Thoracic aorta (tissue), 2 donors: ENCODE measurements around the gene PFKP. TPM values are rescaled to one million over a fixed set of nuclear protein-coding genes. Genes with fewer than 3 reads are reported as not detected.

Experiments
- ATAC-seq: fragments of 150-250 bp; one replicate; pipeline ENCODE4 v1.8.0; 2017; ENCODE audit warnings: low read depth; ENCODE audit not compliant: insufficient number of reproducible peaks, low FRiP score
- DNase-seq: peaks from one replicate; pipeline ENCODE4 v3.0.0-alpha.2; 2020; ENCODE audit warnings: low spot score
- H3K27ac ChIP-seq, 2 donors: fragments of 200-600 bp; sonication (generic); 1 replicate in 1 of 2; 2 replicates in 1 of 2; pipeline ENCODE4 v1.5.1; 2016; ENCODE audit warnings: mild to moderate bottlenecking in 2 of 2, moderate library complexity in 2 of 2
- H3K27me3 ChIP-seq: fragments of 200-600 bp; sonication (generic); replicated peaks from 2 replicates; pipeline ENCODE4 v1.6.0; 2016; ENCODE audit warnings: mild to moderate bottlenecking; ENCODE audit not compliant: insufficient read depth
- H3K36me3 ChIP-seq: fragments of 200-600 bp; sonication (generic); one replicate; pipeline ENCODE4 v1.5.1; 2016
- H3K4me1 ChIP-seq, 2 donors: fragments of 200-600 bp; sonication (generic); 1 replicate in 1 of 2; 2 replicates in 1 of 2; pipeline versions ENCODE4 v1.5.1 to v1.6.0; 2016; ENCODE audit warnings: low read depth in 2 of 2, mild to moderate bottlenecking in 1 of 2; ENCODE audit not compliant: control insufficient read depth in 1 of 2
- H3K4me3 ChIP-seq: fragments of 200-600 bp; sonication (generic); 2 replicates; pipeline ENCODE4 v1.5.1; 2016; ENCODE audit warnings: mild to moderate bottlenecking
- H3K9me3 ChIP-seq: fragments of 200-600 bp; sonication (generic); 2 replicates; pipeline ENCODE4 v1.5.1; 2016
- total RNA-seq, 2 donors: library from RNA; depleted of rRNA; stranded (reverse); fragments of >200 nt; gene quantifications; one replicate each; pipeline versions ENCODE4 v1.1.0 to v1.2.3, GENCODE V29; 2016
- TF ChIP-seq, protein P1 (sequence below): fragments of 200-600 bp; sonication (generic); IDR thresholded peaks from one replicate; pipeline ENCODE4 v1.5.1; 2019; ENCODE audit warnings: antibody characterized with exemption

The PFKP gene
- total RNA-seq, 2 donors from 2014 or later, result 91.4 to 153 TPM

DNA sequence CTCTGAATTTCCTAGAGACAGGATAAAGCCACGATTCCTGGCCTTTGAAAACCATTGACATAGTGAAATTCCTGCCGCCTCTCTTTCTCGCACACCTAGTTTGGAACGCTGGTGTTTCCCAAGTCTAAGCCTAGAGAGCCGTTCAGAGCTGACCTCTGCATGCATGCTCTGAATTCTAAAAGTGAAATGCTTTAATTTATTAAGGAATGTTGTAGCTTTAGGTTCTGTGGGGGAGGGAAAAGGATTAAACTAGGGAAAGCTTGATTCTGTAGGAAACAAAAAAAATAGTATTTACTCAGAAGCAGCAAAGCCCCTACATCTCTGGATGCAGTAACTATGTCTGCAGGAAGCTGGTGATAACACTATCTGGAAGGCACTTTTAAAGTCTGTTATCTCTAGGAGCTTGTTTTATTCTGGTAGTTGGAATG, 27.3 kb downstream of the PFKP start:
- TF ChIP-seq, protein P1, sequence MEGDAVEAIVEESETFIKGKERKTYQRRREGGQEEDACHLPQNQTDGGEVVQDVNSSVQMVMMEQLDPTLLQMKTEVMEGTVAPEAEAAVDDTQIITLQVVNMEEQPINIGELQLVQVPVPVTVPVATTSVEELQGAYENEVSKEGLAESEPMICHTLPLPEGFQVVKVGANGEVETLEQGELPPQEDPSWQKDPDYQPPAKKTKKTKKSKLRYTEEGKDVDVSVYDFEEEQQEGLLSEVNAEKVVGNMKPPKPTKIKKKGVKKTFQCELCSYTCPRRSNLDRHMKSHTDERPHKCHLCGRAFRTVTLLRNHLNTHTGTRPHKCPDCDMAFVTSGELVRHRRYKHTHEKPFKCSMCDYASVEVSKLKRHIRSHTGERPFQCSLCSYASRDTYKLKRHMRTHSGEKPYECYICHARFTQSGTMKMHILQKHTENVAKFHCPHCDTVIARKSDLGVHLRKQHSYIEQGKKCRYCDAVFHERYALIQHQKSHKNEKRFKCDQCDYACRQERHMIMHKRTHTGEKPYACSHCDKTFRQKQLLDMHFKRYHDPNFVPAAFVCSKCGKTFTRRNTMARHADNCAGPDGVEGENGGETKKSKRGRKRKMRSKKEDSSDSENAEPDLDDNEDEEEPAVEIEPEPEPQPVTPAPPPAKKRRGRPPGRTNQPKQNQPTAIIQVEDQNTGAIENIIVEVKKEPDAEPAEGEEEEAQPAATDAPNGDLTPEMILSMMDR, result no peak
- H3K4me3 ChIP-seq, result peak overlapping the region; percentile 51
- no peaks in the 10 kb centered on the region for H3K9me3 ChIP-seq
- ATAC-seq (no peak), DNase-seq (no peak)
- peaks cover 34 to 65% of the 10 kb centered on the region in 2 donors for H3K4me1 ChIP-seq
- H3K36me3 ChIP-seq, result no peaks in the 10 kb centered on the region
- H3K27ac ChIP-seq, result peak overlapping the region; percentile 65 to 91
- H3K27me3 ChIP-seq, result no peaks in the 10 kb centered on the region

DNA sequence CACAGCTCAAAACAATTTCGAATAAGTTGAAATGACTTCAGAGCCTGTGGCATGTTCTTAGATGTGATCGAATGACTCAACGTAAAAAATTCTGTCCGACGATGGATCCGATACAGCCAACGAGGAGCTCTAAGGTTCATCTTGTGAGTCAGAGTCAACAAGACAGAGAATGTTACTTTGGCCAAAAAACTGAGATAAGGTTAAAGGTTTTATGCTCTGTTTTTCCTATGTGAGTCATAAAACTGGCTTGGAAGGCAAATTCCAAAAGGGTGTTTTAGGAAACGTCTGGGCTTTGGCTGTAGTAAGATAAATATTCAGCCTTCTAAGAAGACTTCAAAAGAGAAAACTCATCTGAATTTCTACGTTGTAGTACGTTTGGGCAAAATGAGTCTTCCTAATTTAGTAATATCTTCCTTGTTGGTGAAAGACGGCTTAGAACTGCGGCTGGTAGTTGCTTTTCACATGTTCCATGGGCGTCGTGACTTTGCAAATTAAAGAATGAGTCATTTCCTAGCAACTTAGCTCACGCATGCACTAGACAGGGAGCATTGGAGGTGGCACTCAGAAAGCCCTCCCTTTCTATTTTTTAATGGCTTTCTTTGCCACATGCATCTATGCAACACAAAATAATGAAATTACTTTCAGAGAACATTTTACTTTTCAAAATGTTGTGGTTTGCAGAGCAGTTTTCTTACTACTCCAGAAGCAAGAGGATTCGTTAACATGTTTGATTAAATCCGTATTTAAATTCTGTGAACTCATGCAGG, 28.2 kb downstream of the PFKP start:
- H3K9me3 ChIP-seq, result no peaks in the 10 kb centered on the region
- DNase-seq, result peak; percentile 35
- H3K4me3 ChIP-seq, result peak overlapping the region; percentile 51
- TF ChIP-seq, protein P1, result no peak
- H3K4me1 ChIP-seq, result peaks cover 33 to 57% of the 10 kb centered on the region in 2 donors
- H3K36me3 ChIP-seq, result no peaks in the 10 kb centered on the region
- ATAC-seq, result peak; percentile 90
- H3K27me3 ChIP-seq, result no peaks in the 10 kb centered on the region
- H3K27ac ChIP-seq, result peak overlapping the region; percentile 65 to 91

DNA sequence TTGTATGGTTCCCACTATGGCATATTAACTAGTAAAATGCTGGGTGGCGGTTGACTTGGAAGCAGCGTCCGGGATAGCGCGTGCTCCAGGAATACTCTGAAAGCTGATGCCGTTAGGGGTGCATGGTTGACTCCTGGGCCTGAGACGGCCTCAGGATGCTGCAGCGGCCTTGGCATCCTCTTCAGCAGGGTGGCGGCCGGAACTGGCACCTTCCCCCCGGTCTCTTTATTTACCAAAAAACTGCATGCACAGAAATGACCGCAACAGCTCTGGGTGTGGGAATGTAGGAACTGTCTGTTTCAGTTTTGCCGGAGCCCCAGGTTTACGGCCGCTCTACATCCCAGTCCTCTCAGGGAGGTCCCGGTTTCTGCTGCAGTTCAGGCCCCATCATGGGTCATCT, 28.8 kb downstream of the PFKP start:
- Histone ChIP-seq H3K27ac (peak overlapping the region; percentile 65 to 91), H3K4me1 (peaks cover 28 to 51% of the 10 kb centered on the region in 2 donors), H3K4me3 (peak overlapping the region; percentile 51), H3K27me3 (no peaks in the 10 kb centered on the region), H3K36me3 (no peaks in the 10 kb centered on the region), H3K9me3 (no peaks in the 10 kb centered on the region)
- no peak for DNase-seq
- TF ChIP-seq, protein P1, result no peak
- no peak for ATAC-seq

DNA sequence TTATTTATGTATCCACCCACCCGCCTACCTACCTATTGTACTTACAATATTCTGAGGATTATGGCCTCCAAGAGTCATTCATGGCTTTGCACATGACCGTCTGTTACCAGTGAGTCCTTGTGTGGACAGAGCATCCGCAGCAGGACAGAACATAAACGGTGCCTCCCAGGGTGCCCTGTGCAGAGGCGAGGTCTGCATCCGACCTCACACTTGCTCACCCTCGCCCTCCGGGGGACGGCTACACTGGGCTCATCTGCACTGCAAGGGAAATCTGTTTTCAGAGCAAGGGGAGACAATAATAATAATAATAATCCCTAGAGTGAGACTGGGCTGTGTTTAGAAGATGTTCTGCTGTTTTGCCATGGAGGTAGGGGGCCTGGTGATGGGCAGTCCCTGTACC, 29.8 kb downstream of the PFKP start:
- no peak overlapping the region for H3K4me3 ChIP-seq
- DNase-seq, result no peak
- no peak for ATAC-seq
- no peaks in the 10 kb centered on the region for H3K27me3 ChIP-seq
- H3K4me1 ChIP-seq, result peaks cover 23 to 41% of the 10 kb centered on the region in 2 donors
- no peaks in the 10 kb centered on the region for H3K9me3 ChIP-seq
- no peaks in the 10 kb centered on the region for H3K36me3 ChIP-seq
- TF ChIP-seq, protein P1, result no peak
- peak overlapping the region; percentile 27 to 91 for H3K27ac ChIP-seq

DNA sequence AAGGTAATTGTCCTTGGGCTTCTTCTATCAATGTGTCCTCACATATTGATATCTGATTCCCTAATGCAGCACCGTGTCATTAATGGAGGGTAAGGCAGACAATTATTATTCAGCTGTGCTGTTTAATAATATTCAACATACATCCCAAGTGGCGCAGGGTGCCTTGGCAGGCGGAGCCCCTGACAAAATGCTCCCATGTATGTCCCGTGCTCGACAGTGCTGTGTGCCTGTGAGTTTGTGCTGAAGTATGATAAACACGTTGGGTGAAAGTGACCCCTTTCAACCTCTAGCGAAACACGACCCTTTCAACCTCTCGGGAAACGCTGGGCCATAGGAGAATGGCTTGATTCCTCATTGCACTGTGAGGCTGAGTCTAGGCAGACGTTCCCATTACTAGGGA, 31.3 kb downstream of the PFKP start:
- DNase-seq, result no peak

More for the DNA sequence above, 31.3 kb downstream of the PFKP start:
- Histone ChIP-seq H3K27me3 (no peaks in the 10 kb centered on the region), H3K36me3 (no peaks in the 10 kb centered on the region), H3K9me3 (no peaks in the 10 kb centered on the region), H3K4me1 (peaks cover 28 to 48% of the 10 kb centered on the region in 2 donors), H3K4me3 (no peak overlapping the region), H3K27ac (no peak overlapping the region)
- TF ChIP-seq, protein P1, result no peak
- ATAC-seq, result no peak
